Measurements from ENCODE around the gene RNF180. TPM values are rescaled to one million over a fixed set of nuclear protein-coding genes. Genes with fewer than 3 reads are reported as not detected.

Gene RNF180, protein sequence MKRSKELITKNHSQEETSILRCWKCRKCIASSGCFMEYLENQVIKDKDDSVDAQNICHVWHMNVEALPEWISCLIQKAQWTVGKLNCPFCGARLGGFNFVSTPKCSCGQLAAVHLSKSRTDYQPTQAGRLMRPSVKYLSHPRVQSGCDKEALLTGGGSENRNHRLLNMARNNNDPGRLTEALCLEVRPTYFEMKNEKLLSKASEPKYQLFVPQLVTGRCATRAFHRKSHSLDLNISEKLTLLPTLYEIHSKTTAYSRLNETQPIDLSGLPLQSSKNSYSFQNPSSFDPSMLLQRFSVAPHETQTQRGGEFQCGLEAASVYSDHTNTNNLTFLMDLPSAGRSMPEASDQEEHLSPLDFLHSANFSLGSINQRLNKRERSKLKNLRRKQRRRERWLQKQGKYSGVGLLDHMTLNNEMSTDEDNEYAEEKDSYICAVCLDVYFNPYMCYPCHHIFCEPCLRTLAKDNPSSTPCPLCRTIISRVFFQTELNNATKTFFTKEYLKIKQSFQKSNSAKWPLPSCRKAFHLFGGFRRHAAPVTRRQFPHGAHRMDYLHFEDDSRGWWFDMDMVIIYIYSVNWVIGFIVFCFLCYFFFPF
- 27.4 TPM for total RNA-seq (ENCODE audit: insufficient read depth, low replicate concordance)

- DNase-seq (ENCODE audit: low spot score) = peak; percentile 55
Measured at GRCh38 chr5:64165500-64166200, at the start of gene RNF180. Gene RNF180 (plus strand): TSS chr5:64165843. CDS start chr5:64200808, 34,965 bp downstream.

GRCh38 chr5:64125521-64125920 lies 40.1 kb upstream of the RNF180 start:
- DNase-seq (ENCODE audit: low spot score) = peak; percentile 16

DNA sequence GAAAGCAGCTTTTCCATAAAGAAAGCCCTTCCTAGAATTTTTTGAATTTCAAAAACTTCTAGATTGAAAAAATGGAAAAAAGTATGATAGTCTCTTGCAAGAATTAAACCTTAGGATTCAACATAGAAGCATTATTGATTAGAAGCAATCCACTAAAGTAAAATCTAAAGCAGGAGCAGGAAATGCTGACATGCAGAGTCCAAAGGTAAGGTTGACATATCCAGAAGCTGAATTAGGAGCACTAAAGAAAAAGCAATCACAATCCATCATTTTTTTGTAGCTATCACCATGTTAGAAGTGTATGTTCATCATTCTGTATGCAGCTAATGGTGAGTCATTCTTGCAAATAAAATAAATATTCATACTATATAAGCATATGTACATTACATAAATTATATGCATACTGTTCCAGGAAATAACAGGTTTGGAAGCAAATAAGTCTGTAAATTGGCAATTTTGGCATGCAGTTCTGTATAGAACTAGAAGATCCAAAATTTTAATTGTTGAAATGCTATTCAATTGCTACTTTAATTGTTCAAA lies 39.4 kb upstream of the RNF180 start:
- no peak for DNase-seq (ENCODE audit: low spot score)

GRCh38 chr5:64140018-64140417 lies 25.6 kb upstream of the RNF180 start:
- no peak for DNase-seq (ENCODE audit: low spot score)

- DNase-seq (ENCODE audit: low spot score) = peak; percentile 78
Measured at GRCh38 chr5:64144425-64145215, 21.0 kb upstream of the RNF180 start.

GRCh38 chr5:64145216-64145895 lies 20.3 kb upstream of the RNF180 start:
- peak; percentile 96 for DNase-seq (ENCODE audit: low spot score)

- no peak for DNase-seq (ENCODE audit: low spot score)
Measured at GRCh38 chr5:64147379-64147778, 18.3 kb upstream of the RNF180 start.

DNA sequence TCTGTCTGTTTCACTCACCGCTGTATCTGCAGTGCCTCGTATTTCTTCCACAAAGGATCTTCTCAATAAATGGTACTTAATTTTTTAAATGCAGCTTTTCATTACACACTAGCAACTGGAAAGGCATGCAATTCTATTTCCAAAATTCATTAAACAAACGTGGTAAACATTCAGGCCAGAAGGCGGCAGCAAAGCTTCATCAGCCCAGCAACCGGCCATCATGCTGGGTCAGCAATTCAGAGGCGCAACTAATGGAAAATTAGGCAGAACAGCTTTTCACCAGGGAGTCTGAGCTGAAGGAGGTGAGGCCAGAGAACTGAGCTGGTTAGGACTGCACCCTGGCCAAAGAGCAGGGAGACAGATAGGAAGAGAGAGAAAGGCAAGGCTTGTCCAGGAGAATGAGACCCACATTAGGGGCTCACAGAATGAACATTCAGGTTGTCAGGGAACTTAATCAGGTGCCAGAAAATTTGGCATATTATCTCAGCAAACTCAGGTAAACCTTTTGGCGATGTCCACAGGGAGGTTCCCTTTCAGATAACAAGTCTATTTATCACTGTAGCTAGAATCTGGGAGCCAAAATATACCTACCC lies 17.7 kb upstream of the RNF180 start:
- peak; percentile 73 for DNase-seq (ENCODE audit: low spot score)

- no peak for DNase-seq (ENCODE audit: low spot score)
Measured at GRCh38 chr5:64149268-64149667, 16.4 kb upstream of the RNF180 start.

DNA sequence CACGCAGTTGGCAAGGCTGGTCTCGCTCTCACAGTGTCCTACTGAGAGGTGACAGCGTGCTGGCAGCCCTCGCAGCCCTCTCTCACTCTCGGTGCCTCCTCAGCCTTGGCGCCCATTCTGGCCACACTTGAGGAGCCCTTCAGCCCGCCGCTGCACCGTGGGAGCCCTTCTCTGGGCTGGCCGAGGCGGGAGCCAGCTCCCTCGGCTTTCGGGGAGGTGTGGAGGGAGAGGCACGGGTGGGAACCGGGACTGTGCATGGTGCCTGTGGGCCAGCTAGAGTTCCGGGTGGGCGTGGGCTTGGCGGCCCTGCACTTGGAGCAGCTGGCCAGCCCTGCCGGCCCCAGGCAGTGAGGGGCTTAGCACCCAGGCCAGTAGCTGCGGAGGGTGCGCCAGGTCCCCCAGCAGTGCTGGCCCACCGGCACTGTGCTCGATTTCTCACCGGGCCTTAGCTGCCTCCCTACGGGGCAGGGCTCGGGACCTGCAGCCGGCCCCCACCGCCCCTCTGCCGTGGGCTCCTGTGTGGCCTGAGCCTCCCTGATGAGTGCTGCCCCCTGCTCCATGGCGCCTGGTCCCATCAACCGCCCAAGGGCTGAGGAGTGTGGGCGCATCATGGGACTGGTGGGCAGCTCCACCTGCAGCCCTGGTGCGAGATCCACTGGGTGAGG lies 15.7 kb upstream of the RNF180 start:
- DNase-seq (ENCODE audit: low spot score) = no peak

DNA sequence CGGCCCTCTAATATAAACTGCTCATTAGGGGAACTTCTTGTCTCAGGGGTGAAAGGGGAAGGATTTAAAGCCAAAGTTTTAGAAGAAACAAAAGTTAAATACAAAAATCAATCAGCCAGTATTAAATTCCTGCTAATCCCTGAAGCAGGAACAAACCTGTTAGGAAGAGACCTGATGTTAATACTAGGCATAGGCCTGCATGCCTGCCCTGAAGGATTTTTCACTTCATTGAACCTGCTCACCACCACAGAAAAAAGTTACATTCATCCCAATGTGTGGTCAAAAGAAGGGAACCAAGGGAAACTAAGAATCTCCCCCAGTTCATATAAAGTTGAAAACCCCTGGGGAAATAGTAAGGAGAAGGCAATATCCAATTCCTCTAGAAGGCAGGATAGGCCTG lies 9.4 kb upstream of the RNF180 start:
- no peak for DNase-seq (ENCODE audit: low spot score)

DNA sequence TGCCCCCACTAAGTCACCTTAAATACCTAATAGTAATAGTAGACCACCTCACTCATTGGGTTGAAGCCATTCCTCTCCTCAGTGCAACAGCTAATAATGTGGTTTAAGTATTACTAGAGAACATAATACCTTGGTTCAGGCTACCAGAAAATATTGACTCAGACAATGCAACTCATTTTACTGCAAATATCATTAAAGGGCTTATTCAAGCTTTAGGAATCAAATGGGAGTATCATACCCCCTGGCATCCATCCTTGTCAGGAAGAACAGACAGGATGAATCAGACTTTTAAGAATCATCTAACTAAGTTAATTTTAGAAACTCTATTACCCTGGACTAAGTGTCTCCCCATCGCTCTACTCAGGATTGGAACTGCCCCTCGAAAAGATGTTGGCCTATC lies 6.8 kb upstream of the RNF180 start:
- no peak for DNase-seq (ENCODE audit: low spot score)

DNA sequence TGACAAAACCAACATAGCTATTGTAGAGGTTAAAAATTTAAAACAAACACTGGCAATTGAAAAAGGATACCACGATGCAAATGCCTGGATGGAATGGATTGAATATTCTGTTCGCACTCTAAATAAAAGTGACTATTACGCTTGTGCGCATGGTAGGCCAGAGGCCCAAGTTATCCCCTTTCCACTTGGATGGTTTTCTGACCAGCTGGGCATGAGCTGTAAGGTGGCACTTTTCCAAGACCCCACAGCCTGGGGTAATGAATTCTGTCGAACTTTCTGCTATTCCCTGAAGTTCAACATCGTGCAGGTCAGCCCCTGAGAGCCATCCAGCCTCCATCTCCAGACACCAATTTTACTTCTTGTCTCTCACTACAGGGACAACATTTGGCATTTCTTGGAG lies 5.4 kb upstream of the RNF180 start:
- no peak for DNase-seq (ENCODE audit: low spot score)

DNA sequence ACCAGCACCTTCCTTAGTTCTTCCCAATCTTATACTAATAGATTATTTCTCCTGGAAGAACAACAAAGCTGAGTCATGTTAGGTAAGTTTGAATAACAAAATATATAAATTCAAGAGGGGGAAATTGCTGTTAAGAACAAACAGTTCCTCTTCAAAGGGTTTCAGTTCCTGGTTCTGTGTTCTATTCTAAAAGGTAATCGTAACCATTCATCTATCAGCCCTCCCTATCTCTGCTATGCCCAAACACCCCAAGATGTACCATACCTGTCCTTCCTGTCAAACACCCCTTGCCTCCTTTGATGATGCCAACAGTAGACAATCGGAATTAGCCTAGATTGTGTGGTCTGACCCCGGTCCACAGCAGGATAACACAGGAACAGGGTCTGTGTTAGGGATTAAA lies 4.2 kb upstream of the RNF180 start:
- no peak for DNase-seq (ENCODE audit: low spot score)

GRCh38 chr5:64163135-64163534 lies 2.5 kb upstream of the RNF180 start:
- no peak for DNase-seq (ENCODE audit: low spot score)

DNA sequence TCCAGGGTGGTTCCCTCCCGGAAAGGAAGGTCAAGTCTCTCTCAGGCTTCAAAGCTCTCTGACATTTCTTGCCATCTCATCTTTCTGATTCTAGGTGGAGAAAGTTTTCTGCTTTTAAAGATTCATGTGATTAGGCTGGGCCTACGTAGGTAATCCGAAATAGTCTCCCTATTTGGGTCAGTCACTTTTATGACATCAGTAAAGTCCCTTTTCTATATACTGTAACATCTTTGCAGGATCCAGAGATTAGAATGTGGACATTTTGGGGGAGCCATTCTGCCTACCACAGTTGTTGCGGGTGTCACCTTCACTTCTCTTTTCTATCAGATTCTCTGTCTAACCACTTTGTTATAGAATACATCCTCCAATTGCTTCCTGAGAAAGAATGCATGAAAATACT lies 1.9 kb upstream of the RNF180 start:
- no peak for DNase-seq (ENCODE audit: low spot score)

DNA sequence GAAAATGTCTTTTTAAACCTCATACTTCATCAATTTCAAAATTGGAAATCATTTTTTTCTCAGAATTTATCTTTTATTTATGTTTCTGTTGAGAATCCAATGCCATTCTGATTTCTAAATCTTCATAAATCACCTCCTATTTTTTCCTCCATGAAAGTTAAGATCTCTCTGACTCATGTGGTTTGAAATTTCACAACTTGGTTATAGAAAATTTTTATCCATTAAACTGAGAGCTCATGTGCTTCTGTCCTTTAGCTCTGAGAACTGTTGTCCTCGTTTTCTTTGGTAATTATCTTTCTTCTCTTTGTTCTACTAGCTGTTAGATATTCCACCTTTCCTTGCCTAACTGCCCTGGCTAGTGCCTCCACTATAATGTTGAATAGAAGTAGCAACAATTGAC lies 1.5 kb upstream of the RNF180 start:
- DNase-seq (ENCODE audit: low spot score) = no peak

- peak; percentile 18 for DNase-seq (ENCODE audit: low spot score)
Measured at GRCh38 chr5:64165160-64165499, 513 bp upstream of the RNF180 start.

- peak; percentile 26 for DNase-seq (ENCODE audit: low spot score)
Measured at GRCh38 chr5:64166201-64166959, 737 bp downstream of the RNF180 start.

Data from umbilical cord (tissue), 2 donors.